ENCODE results near the gene HRH4.

The HRH4 gene

DNA sequence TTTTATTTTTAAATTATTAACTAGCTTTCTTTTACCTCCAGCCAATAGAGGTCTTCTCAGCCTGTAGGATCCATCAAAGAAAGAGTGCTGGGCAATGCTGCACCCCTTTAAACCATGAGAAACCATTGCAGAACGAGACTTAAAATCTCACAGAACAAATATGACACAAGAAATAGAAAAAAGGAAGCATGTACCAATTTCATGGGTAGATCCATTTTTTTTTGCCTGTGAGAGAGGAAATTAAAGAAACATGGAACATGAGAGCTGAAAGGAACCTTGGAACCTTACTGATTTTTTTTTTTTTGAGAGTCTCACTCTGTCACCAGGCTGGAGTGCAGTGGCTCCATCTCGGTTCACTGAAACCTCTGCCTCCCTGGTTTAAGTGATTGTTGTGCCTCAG lies 14.0 kb downstream of the HRH4 start:
- DNase-seq (ENCODE audit: low read depth) = no peak
- TF ChIP-seq CTCF (IDR thresholded peaks at IDR 0.05; ENCODE audit: low read depth, low read length, missing control alignments) = no peak
- no peak overlapping the region for H3K4me3 ChIP-seq (ENCODE audit: low read depth, low read length)

DNA sequence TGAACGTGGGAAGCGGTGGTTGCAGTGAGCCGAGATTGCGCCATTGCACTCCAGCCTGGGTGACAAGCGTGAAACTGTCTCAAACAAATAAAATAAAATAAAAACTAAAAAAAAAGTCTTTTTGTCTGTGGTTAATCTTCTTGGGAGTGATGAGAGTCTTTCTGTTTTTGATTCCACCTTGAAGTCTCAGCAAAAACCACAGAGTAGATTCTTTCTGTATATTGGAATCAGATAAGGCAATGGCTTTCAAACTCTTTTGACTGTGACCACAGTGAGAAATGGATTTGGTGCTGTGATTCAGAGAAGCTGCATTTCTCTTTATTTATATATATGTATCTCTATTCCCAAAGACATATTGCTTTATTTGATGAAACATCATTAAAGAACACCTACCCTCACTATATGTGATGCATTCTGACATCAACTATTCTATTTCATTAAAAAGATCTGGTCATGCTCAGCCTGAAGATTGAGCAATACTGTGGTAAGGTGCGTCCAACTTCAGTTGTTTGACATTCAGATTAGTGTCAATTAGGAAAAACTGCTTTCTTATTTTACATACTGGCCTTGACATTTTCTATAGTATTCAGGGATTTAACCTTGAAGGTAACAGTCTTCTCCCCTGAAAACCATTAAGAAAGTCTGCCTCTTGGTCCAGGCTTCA lies 15.6 kb downstream of the HRH4 start:
- TF ChIP-seq CTCF (IDR thresholded peaks at IDR 0.05; ENCODE audit: low read depth, low read length, missing control alignments) = no peak
- H3K4me3 ChIP-seq (ENCODE audit: low read depth, low read length) = no peak overlapping the region
- no peak for DNase-seq (ENCODE audit: low read depth)

DNA sequence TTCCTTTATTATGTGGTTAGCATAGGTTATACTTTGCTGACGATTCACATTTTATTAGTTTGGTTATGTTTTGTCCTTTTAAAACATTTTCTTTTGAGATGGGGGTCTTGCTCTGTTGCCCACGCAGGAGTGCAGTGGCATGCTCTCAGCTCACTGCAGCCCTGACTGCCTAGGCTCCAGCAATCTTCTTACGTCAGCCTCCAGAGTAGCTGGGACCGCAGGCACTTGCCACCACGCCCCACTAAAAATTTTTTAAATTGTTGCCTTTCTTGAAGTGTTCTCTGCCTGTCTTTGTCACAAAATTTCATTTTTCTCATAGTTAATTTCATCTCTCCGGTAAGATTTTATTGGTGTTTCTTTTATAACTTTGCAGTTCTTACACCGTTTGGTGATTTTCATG lies 18.9 kb downstream of the HRH4 start:
- no peak for TF ChIP-seq CTCF (IDR thresholded peaks at IDR 0.05; ENCODE audit: low read depth, low read length, missing control alignments)
- no peak for DNase-seq (ENCODE audit: low read depth)
- no peak overlapping the region for H3K4me3 ChIP-seq (ENCODE audit: low read depth, low read length)

DNA sequence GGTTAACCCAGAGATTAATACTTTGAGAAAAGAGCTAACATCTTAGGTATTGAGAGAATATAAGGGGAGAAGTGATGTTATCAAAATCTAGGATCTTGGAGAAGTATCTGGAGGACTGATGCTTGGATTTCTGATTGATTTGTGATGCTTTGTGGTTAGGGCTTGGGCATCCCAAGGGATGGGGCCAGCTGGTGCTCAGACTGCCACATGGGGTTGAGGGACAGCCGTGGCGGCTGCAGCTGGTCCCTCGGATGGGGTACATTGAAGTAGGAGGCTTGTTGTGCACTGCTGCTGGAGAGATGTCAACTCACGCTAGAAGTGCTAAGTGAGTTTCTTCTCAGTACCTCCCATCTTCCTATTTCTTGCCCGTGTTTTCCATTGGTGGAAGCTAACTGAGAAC lies 22.4 kb downstream of the HRH4 start:
- no peak for DNase-seq (ENCODE audit: low read depth)
- H3K4me3 ChIP-seq (ENCODE audit: low read depth, low read length) = no peak overlapping the region
- TF ChIP-seq CTCF (IDR thresholded peaks at IDR 0.05; ENCODE audit: low read depth, low read length, missing control alignments) = no peak

DNA sequence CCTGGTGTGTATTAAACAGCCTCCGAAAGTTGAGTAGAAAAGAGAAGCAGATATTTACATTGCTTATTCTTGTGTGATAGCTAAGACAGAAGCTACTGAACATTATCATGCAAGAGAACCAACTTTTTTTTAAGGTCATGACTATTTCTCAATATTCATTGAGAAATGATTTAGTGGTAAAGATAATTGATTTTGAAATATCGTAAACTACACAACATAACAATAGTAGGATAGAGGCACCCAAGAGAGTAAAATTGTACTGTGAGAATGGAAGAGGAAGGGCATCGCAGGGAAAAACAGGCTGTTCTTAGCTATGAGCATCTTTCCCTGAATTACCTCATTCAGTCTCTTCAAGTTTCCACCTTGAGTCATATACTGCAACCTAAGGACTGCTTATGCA lies 25.2 kb downstream of the HRH4 start:
- no peak overlapping the region for H3K4me3 ChIP-seq (ENCODE audit: low read depth, low read length)
- TF ChIP-seq CTCF (IDR thresholded peaks at IDR 0.05; ENCODE audit: low read depth, low read length, missing control alignments) = no peak
- DNase-seq (ENCODE audit: low read depth) = no peak

DNA sequence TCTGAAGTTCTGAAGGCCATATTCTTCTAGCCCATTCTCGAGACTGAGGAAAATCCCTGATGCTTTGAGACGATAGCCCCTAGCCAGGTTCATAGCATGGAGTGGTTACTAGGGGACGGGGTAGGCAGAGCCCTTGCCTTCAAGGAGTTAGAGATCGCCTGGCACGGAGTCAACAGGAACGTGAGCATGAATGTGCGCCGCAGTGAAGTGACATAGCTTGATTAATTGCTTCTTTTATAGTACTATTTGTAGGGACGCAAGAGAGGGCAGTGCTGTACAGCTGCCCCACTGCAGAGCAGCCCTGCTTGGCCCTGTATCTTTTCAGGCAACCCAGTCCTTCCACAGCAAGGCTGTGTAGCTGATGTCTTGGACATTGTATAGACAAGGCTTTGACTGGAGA lies 26.2 kb downstream of the HRH4 start:
- no peak for TF ChIP-seq CTCF (IDR thresholded peaks at IDR 0.05; ENCODE audit: low read depth, low read length, missing control alignments)
- no peak for DNase-seq (ENCODE audit: low read depth)
- H3K4me3 ChIP-seq (ENCODE audit: low read depth, low read length) = no peak overlapping the region

- no peak for DNase-seq (ENCODE audit: low read depth)
- peak; percentile 60 for TF ChIP-seq CTCF (IDR thresholded peaks at IDR 0.05; ENCODE audit: low read depth, low read length, missing control alignments)
- no peak overlapping the region for H3K4me3 ChIP-seq (ENCODE audit: low read depth, low read length)
These were observed 28.5 kb downstream of the HRH4 start for GRCh38 chr18:24488824-24489493.

Measured in GM12864 (cell line).